Pons (tissue), 1 donor: ENCODE measurements around the gene TBC1D17.

Source experiments
- DNase-seq: peaks from one replicate; pipeline ENCODE4 v3.0.0-alpha.2; 2016; ENCODE audit warnings: low spot score

Gene TBC1D17

GRCh38 chr19:49877020-49877878, at the start of gene TBC1D17, which contains the start of gene AKT1S1:
Gene TBC1D17 (plus strand): TSS chr19:49877702. CDS start chr19:49877724, 22 bp downstream.
Gene AKT1S1 (minus strand): TSS chr19:49877355. CDS start chr19:49873295, 4,060 bp downstream.
- peak; percentile 100 for DNase-seq

- DNase-seq: no peak
Observed at GRCh38 chr19:49829200-49829599, 48.3 kb upstream of the TBC1D17 start.

DNA sequence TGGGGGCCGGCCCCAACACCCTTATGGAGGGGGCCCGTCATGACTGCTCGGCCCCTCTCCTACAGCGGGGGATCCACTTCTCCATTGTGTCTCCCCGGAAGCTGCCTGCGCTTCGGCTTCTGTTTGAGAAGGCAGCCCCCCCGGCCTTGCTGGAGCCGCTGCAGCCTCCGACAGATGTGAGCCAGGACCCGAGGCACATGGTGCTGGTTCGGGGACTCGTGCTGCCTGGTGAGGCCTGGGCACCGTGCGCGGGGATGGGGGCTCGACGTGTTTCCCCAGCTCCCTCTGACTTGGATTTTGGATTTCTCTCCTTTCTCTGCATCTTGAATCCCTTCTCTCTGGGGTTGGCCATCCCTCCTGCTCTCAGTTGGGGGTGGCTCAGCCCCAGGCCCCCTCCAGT, 47.8 kb upstream of the TBC1D17 start:
- no peak for DNase-seq

GRCh38 chr19:49830766-49831165, 46.7 kb upstream of the TBC1D17 start:
- DNase-seq: no peak

DNA sequence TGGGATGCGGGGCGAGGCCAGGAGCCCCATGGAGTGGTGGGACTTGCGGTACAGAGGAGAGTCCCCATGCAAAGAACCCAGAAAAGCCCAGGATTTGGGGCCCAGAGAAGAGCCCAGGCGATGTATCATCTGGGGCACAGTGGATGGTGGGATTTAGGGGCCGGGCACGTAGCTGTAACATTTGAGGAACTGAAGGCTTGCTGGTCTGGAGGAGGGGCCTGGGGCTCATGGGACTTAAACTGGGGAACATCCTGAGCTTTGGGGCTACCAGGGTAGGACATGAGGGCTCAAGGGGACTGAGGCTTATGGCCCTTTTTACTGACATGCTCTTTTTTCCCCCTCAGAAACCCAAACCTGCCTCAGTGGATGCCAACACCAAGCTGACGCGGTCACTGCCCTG, 45.9 kb upstream of the TBC1D17 start:
- DNase-seq: no peak

DNA sequence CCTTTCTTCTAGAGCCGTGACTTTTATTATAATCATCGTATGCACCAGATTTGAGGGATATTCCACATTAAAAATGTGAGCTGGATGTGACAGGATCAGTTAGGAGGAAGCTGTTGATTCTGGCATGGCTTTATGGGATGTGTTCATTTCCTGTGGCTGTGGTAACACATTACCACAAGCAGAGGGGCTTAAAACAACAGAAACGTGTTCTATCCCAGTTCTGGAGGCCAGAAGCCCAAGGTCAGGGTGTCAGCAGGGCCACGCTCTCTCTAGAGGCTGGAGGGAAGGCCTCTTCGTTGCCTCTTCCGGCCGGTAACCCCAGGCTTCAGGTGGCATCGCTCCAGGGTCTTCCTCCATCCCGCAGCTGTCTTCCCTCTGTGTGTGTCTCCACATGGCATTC, 44.9 kb upstream of the TBC1D17 start:
- DNase-seq: no peak

- DNase-seq: no peak
Observed at GRCh38 chr19:49833599-49833998, 43.9 kb upstream of the TBC1D17 start.

DNA sequence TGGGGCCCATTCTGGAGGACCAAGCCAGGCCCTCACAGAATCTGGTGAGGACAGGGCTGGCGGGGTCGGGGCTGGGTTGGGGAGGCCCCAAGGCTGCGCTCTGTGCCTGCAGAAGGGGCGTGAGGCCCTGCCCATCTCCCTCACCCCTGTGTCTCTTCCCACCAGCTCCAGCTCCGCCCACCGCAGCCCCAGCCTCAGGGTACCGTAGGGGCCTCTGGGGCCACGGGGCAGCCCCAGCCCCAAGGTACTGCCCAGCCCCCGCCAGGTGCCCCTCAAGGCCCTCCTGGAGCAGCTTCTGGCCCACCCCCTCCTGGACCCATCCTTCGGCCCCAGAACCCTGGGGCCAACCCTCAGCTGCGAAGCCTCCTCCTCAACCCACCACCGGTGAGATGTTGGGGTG, 41.9 kb upstream of the TBC1D17 start:
- no peak for DNase-seq

DNA sequence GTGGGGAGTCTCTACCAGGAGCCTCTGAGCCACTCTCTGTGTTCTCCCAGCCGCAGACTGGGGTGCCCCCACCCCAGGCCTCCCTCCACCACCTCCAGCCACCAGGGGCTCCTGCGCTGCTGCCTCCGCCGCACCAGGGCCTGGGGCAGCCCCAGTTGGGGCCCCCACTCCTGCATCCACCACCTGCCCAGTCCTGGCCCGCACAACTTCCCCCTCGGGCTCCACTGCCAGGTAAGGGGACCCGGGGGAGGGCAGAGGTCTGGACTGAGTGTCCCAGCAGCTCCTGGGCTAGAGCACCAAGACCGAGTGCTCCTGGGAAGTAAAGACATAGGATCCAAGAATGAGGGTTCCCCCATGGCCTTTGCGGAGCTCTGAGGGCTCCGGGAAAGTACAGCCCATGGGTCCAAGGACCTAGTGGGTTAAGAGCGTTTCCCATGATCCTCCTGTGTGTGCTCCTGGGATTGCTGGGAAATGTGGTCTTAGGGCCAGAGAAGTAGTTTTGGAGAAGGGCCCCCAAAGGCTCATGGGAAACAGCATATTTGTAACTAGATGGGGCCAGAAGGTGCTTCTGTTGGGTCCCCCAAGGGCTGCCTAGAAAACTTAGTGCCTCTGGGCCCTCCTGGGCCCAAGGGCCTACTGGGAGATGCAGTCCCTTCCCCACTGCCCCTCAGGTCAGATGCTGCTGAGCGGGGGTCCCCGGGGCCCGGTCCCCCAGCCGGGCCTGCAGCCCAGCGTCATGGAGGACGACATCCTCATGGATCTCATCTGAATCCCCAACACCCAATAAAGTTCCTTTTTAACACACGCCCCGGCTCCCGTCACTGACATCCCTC, 41.1 kb upstream of the TBC1D17 start:
- no peak for DNase-seq

- DNase-seq: no peak
Observed at GRCh38 chr19:49837009-49837310, 40.5 kb upstream of the TBC1D17 start.

DNA sequence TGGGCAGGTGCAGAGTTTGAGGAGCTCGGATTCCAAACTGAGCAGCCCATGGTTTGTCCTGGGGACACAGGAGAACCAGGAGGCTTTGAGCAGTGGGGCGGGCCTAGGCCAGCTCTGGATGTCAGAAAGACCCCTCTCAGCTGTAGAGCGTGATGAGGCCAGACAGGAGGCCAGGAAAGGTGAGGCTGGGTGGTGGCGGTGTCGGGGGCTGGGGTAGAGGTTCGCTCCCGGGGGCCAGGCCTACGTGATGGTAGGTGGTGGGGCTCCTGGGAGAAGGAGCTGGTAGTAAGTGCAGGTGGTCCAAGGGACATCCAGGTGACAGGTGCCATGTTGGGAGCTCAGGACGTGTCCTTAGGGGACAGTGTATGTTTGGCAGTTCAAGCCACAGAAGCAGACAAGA, 40.1 kb upstream of the TBC1D17 start:
- DNase-seq: no peak

DNA sequence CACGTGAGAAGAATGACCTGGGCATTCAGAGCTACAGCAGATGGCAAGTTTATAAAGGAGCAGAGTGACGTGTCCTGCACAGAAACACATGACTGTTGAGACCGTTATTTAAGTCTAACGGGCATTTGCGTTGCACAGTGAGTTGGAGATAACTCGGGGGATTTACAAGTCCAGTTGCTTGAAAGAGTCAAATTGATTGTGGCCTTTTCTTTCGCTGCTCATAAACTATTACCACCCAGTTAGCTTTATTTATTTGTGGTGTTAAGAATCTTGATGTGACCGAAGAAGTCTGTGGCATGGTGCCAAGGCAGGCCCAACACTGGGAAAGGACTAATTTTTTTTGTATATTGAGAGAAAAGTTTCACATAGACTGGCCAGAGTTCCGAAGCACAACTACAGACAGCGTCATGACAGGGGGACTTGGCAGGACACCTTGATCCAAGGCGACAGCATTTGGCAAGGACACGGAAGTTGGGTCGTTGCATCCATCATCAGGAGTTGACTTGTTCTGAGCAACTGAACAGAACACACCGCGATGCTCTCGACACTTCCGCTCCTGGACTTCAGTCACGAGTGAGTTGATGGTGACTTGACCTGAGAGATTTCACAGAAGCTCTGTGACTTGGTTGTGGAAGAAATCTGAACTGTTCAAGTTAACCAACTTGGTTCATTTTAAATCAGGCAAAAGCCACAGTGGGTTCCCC, 38.5 kb upstream of the TBC1D17 start:
- DNase-seq: no peak

DNA sequence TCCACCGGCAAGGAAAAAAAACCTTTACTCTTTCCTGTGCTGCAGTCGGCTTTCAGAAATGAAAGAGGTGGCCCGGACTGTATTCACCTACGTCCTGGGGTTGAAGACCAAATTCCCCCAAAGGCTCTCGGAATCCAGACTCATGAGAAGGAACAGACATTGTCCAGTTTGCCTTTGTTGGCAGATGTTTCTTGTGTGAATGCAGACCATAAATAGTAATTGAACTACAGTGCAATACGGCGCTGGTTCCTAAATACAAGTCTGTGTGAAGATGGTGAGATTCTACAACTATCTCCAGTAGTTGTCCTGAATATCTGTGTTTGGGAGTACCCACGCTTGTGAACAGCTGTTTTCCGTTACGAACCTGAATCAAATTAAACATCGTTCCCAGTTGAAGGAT, 37.8 kb upstream of the TBC1D17 start:
- no peak for DNase-seq

DNA sequence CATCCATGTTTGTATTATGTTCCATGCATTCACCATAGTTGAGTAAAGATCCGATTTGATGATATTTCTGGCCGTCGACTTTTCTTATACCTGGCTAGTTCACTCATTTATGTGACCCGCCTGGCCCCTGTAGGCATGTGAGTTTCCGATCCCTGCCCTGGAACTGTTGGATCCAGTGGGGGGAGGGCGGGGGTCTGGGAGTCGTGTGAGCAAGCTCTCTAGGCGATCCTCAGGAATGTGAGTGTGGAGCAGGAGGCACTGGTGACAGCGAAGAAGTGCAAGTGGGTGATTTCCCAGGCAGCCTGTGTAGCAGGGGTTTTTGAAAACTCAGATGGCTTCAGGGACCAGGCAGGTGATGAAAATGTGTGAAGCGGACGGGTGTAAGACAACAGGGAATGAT, 37.2 kb upstream of the TBC1D17 start:
- DNase-seq: no peak

- no peak for DNase-seq
Observed at GRCh38 chr19:49840736-49841249, 36.7 kb upstream of the TBC1D17 start.

DNA sequence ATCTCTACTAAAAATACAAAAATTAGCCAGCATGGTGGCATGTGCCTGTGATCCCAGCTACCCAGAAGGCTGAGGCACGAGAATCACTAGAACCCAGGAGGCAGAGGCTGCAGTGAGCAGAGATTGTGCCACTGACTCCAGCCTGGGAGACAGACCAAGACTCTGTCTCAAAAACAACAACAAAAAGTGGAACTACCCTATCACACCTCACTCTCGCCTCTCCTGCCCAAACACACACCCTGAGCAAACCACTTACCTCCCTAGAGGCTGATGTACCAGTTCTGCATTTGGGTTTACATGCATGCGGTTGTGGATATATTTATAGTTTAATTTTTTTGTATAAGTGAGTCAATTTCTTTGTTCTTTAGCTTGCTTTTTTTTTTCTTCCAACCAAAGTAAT, 34.2 kb upstream of the TBC1D17 start:
- no peak for DNase-seq

GRCh38 chr19:49844138-49845095, 33.1 kb upstream of the TBC1D17 start:
- no peak for DNase-seq

- DNase-seq: no peak
Observed at GRCh38 chr19:49845414-49845813, 32.1 kb upstream of the TBC1D17 start.

- DNase-seq: no peak
Observed at GRCh38 chr19:49846408-49846807, 31.1 kb upstream of the TBC1D17 start.

- no peak for DNase-seq
Observed at GRCh38 chr19:49847731-49848696, 29.5 kb upstream of the TBC1D17 start.
